NCI-H345 treated with DMSO at 0.1 percent for 48 hours (cell line): ENCODE measurements around the gene RPTOR.
"Not testable (repeated sequence)": the region's sequence is repeated elsewhere in the genome, so short reads cannot be mapped to it uniquely, and the experiment has no call there.

Source experiments
- DNase-seq: peaks from one replicate; lab custom pipeline; 2025; ENCODE audit not compliant: unreplicated experiment; lab: John Stamatoyannopoulos, UW

RPTOR gene

DNA sequence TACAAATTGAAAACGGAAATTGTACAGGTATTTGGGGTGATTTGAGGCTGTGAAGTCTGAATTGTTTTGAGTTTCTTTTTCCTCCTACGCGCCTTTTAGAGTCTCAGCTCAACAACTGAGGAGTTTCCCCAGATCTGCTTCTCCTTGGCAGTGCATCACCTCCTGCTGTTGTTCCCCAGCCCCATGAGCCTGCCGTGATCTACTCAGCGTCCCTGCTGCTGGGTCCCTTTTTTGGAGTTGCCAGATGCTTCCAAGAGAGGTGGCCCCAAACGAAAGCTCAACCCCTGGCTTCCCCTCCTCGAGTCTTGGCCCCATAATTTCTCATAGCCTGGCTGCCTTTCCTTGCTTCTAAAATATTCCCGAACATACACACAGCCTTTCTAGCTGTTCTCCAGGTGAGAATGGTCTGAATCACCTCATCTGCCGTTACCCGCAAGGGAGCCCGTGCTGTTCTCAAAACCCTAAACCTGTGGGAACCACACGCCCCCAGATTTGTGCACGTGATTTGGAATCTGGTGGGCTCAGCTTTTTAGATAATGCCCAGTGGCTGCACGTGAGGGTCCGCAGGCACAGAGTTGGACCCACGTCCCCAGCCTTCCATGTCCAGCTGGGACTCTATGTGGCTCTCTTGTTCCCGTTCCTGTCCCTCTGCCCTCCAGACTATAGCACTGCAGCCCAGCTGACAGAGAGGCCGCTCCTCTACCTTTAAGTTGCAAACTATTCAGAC is 267.9 kb downstream of the RPTOR start:
- DNase-seq, result no peak

- DNase-seq, result no peak
These were observed 268.7 kb downstream of the RPTOR start for GRCh38 chr17:80813318-80813717.

- DNase-seq, result no peak
These were observed 269.9 kb downstream of the RPTOR start for GRCh38 chr17:80814491-80814890.

- no peak for DNase-seq
These were observed 270.6 kb downstream of the RPTOR start for GRCh38 chr17:80815151-80815681.

DNA sequence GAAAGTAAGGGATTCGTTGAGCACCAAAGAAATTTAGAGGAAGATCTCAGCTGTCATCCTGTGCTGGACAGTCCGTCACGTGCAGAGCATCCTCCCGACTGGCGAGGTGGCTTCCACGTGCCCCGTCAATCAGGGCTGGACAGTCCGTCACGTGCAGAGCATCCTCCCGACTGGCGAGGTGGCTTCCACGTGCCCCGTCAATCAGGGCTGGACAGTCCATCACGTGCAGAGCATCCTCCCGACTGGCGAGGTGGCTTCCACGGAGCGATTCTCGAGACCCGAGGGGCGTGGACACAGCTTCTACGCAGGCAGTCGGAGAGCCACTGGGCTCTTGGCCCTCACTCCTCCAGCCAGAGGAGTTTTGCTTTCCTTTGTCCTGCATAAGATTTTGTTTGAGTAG is 271.1 kb downstream of the RPTOR start:
- not testable (repeated sequence) for DNase-seq

GRCh38 chr17:80816241-80817103 is 271.8 kb downstream of the RPTOR start:
- no peak for DNase-seq

DNA sequence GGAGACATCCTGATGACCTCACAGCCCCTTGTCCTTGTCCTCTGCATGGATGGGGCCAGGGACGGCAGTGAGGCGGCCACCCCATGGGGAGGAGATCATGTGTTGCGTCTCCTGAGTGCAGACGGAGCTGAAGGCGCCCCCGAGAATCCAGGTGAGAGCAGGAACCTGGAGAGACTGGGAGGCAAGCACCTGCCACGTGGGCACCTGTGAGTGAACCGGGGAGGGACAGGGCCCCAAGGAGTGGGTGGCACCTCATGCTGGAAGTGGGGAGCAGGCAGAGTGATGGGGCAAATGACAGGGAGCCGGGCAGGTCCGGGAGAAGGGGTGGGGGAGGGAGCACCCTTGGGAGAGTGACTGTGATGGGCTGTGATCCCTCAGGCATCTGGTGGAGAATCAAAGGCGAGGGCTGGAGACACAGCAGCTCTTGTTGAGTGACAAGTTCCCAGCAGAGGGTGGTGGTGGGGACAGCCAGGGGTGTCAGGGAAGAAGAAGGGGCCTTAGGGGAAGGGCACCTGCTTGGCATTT is 272.7 kb downstream of the RPTOR start:
- DNase-seq, result no peak

- no peak for DNase-seq
These were observed 273.2 kb downstream of the RPTOR start for GRCh38 chr17:80817861-80818260.

DNA sequence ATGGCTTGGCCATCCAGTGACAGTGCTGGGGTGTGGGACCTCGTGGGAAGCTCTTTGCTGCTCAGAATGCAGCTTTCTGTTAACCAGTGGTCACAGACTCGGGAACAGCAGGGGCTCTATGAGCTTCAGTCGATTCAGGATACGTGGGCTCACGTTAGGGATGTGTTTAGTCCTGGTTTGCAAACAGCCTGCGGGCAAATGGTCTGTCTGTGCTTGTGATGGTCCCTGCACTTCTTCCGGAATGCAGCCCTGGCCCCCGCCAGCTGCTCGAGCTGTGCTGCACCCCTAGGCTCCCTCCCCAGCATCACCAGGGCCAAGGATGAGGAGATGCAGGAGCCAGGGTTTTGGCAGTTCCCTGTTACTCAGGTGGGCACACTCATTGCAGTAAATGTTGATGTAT is 274.2 kb downstream of the RPTOR start:
- no peak for DNase-seq

- peak; percentile 46 for DNase-seq
These were observed 275.0 kb downstream of the RPTOR start for GRCh38 chr17:80819422-80820164.

- no peak for DNase-seq
These were observed 275.7 kb downstream of the RPTOR start for GRCh38 chr17:80820331-80820730.

DNA sequence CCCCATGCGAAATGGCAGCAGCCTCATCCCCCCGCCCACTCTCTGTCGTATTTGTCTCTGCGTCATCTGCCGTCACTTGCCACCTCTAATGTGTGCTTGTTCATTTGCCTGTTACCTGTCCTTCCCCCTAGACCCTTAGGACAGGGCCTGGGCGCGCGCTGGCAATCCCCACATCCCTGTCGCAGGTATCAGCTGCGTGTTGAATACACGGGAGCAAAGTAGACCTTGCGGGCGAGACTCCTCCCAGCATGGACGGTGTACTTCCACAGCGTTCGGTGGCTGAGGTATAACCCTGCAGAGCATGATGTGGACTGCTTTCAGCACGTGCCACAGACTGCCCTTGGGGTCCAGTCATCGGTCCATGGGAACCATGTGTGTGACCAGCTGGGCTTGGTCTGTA is 276.9 kb downstream of the RPTOR start:
- DNase-seq, result no peak

DNA sequence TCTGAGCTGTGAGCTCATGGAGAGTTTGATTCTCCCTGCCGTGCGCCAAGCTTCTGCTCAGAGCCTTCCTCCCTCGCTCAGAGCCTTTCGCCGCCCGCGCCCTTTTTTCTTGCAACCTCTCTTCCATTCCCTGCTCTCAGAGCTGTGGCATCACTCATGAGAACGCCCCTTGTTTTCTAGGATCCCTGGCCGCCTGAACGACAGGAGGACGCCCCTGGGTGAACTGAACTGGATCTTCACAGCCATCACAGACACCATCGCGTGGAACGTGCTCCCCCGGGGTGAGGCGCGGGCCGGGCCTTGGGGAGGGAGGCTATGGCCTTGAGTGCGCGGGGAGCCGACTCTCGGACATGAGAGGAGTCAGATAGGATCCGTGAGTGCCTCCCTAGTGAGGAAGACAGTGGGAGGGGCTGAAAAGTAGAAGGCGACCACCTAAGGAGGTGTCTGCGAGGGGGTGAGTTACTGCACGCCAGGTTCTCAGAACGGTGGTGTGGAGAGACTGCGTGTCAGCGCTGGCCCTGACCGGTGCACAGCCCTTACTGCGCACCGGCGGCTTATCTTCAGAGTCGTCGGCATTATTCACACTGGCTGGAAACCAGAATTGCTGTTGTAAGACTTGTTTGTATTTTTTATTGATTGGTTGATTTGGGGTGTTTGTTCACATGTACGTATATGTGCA is 277.5 kb downstream of the RPTOR start:
- no peak for DNase-seq

- DNase-seq, result no peak
These were observed 278.2 kb downstream of the RPTOR start for GRCh38 chr17:80822700-80823410.

DNA sequence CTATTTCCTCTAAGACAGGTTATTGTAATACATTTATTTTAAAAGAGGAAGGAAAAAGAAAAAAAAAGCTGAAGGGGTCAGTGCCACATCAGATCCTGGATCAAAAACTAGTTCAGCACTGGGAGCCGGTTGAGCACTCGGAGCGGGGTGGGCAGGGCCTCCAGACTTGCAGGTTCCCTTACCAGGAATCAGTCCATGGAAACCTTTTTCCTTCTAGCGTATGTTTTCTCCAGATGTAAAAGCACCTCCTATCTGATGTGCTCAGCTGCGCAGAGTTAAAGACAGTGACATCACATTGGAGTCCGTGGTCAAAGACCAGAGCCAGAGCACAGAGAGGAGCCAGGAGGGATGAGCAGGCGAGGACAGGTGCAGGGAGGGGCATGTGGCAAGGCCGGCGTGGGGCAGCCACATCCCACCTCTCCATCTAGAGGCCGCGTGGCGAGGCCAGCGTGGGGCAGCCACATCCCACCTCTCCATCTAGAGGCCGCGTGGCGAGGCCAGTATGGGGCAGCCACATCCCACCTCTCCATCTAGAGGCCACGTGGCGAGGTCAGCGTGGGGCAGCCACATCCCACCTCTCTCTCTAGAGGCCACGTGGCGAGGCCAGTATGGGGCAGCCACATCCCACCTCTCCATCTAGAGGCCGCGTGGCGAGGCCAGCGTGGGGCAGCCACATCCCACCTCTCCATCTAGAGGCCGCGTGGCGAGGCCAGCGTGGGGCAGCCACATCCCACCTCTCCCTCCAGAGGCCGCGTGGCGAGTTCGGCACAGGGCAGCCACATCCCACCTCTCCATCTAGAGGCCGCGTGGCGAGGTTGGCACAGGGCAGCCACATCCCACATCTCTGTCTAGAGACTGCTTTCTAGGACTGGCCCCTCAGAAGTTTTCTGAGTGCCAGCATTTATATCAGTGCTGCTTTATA is 280.2 kb downstream of the RPTOR start:
- no peak for DNase-seq

GRCh38 chr17:80825471-80826345 is 281.1 kb downstream of the RPTOR start:
- no peak for DNase-seq

DNA sequence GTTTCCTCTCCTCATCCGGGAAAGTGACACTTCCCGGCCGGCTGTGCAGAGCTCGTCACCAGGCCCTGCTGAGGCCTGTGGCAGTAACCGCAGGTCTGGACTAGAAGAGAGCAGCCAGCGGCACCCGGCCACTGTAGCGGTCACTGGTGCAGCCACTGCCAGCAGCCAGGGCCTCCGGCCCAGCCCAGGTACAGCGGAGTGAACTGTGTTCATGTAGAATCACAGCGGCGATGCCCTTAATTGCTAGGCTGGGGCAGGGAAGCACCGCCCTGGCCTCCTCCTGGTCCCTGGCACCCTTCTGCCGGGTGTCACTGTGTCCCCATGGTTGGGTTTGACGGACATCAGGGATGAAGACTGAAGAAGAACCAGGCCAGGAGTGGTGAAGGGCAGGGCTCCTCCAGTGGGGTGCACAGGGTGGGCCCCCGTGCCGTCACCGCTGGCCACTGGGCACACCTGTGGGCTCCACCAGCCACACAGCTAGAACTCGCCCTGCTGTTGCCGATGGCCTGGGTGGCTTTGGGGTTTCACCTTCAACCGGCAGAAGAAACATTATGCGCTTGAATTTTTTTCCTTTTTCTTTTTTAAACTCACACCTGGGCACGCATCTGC is 281.8 kb downstream of the RPTOR start:
- no peak for DNase-seq
